Activated CD4-positive, alpha-beta T cell treated with anti-CD3 and anti-CD28 coated beads for 4 hours (primary cell): Measurements from ENCODE around the gene WSCD2.

Experiments
- DNase-seq, 2 donors: peaks; one replicate each; pipeline ENCODE4 v3.0.0-alpha.2; 2020

The WSCD2 gene

GRCh38 chr12:108271951-108272872, 143.1 kb downstream of the WSCD2 start:
- no peak for DNase-seq

GRCh38 chr12:108273217-108273616, 144.1 kb downstream of the WSCD2 start:
- no peak for DNase-seq

GRCh38 chr12:108277613-108278012, 148.5 kb downstream of the WSCD2 start:
- DNase-seq: no peak

- no peak for DNase-seq
These were observed 153.1 kb downstream of the WSCD2 start for GRCh38 chr12:108282160-108282559.

GRCh38 chr12:108282676-108283075, 153.6 kb downstream of the WSCD2 start:
- no peak for DNase-seq

- DNase-seq: no peak
These were observed 155.1 kb downstream of the WSCD2 start for GRCh38 chr12:108284163-108284562.

GRCh38 chr12:108285016-108285415, 155.9 kb downstream of the WSCD2 start:
- no peak for DNase-seq

GRCh38 chr12:108287227-108287626, 158.1 kb downstream of the WSCD2 start:
- DNase-seq: no peak

- no peak for DNase-seq
These were observed 160.5 kb downstream of the WSCD2 start for GRCh38 chr12:108289350-108290161.

- DNase-seq: no peak
These were observed 166.6 kb downstream of the WSCD2 start for GRCh38 chr12:108295641-108296040.

GRCh38 chr12:108296945-108297344, 167.9 kb downstream of the WSCD2 start:
- DNase-seq: no peak

- no peak for DNase-seq
These were observed 168.3 kb downstream of the WSCD2 start for GRCh38 chr12:108297424-108297823.

- no peak for DNase-seq
These were observed 169.0 kb downstream of the WSCD2 start for GRCh38 chr12:108297895-108298760.

GRCh38 chr12:108298761-108299275, 169.7 kb downstream of the WSCD2 start:
- DNase-seq: no peak

GRCh38 chr12:108299516-108299915, 170.4 kb downstream of the WSCD2 start:
- no peak for DNase-seq
